ENCODE data around the gene ATP2B2.

The ATP2B2 gene

GRCh38 chr3:10430805-10431204 lies 74.6 kb downstream of the ATP2B2 start:
- no peaks in the 10 kb centered on the region for H3K4me1 ChIP-seq (ENCODE audit: control insufficient read depth, insufficient read depth, low read length)
- H3K4me3 ChIP-seq (ENCODE audit: low read length), result no peak overlapping the region
- no peaks in the 10 kb centered on the region for H3K9me3 ChIP-seq (replicated peaks; ENCODE audit: low read length)
- no peaks in the 10 kb centered on the region for H3K36me3 ChIP-seq (ENCODE audit: insufficient read depth, low read length)
- no peak overlapping the region for H3K9ac ChIP-seq (ENCODE audit: low read depth, low read length)
- H3K4me2 ChIP-seq (ENCODE audit: low read length), result no peak overlapping the region
- peaks cover 54% of the 10 kb centered on the region for H3K27me3 ChIP-seq (ENCODE audit: control insufficient read depth, insufficient read depth, low read length)

- H3K36me3 ChIP-seq (ENCODE audit: insufficient read depth, low read length), result no peaks in the 10 kb centered on the region
- H3K4me2 ChIP-seq (ENCODE audit: low read length), result no peak overlapping the region
- no peak overlapping the region for H3K9ac ChIP-seq (ENCODE audit: low read depth, low read length)
- H3K9me3 ChIP-seq (replicated peaks; ENCODE audit: low read length), result no peaks in the 10 kb centered on the region
- H3K4me3 ChIP-seq (ENCODE audit: low read length), result no peak overlapping the region
- peaks cover 69% of the 10 kb centered on the region for H3K27me3 ChIP-seq (ENCODE audit: control insufficient read depth, insufficient read depth, low read length)
- no peaks in the 10 kb centered on the region for H3K4me1 ChIP-seq (ENCODE audit: control insufficient read depth, insufficient read depth, low read length)
These were observed 76.8 kb downstream of the ATP2B2 start for GRCh38 chr3:10428406-10429091.

- Histone ChIP-seq H3K9me3 (replicated peaks; ENCODE audit: low read length) (no peaks in the 10 kb centered on the region), H3K4me2 (ENCODE audit: low read length) (no peak overlapping the region), H3K36me3 (ENCODE audit: insufficient read depth, low read length) (no peaks in the 10 kb centered on the region), H3K4me1 (ENCODE audit: control insufficient read depth, insufficient read depth, low read length) (no peaks in the 10 kb centered on the region), H3K27me3 (ENCODE audit: control insufficient read depth, insufficient read depth, low read length) (peaks cover 64% of the 10 kb centered on the region), H3K9ac (ENCODE audit: low read depth, low read length) (no peak overlapping the region), H3K4me3 (ENCODE audit: low read length) (no peak overlapping the region)
These were observed 78.8 kb downstream of the ATP2B2 start for GRCh38 chr3:10426346-10427220.

- Histone ChIP-seq H3K4me1 (ENCODE audit: control insufficient read depth, insufficient read depth, low read length) (no peaks in the 10 kb centered on the region), H3K9ac (ENCODE audit: low read depth, low read length) (no peak overlapping the region), H3K9me3 (replicated peaks; ENCODE audit: low read length) (no peaks in the 10 kb centered on the region), H3K4me2 (ENCODE audit: low read length) (no peak overlapping the region), H3K4me3 (ENCODE audit: low read length) (no peak overlapping the region), H3K36me3 (ENCODE audit: insufficient read depth, low read length) (no peaks in the 10 kb centered on the region), H3K27me3 (ENCODE audit: control insufficient read depth, insufficient read depth, low read length) (peaks cover 44% of the 10 kb centered on the region)
These were observed 82.1 kb downstream of the ATP2B2 start for GRCh38 chr3:10423171-10423882.

GRCh38 chr3:10421996-10422395 lies 83.4 kb downstream of the ATP2B2 start:
- Histone ChIP-seq H3K4me1 (ENCODE audit: control insufficient read depth, insufficient read depth, low read length) (no peaks in the 10 kb centered on the region), H3K9ac (ENCODE audit: low read depth, low read length) (no peak overlapping the region), H3K27me3 (ENCODE audit: control insufficient read depth, insufficient read depth, low read length) (peaks cover 44% of the 10 kb centered on the region), H3K4me2 (ENCODE audit: low read length) (no peak overlapping the region), H3K4me3 (ENCODE audit: low read length) (no peak overlapping the region), H3K36me3 (ENCODE audit: insufficient read depth, low read length) (no peaks in the 10 kb centered on the region), H3K9me3 (replicated peaks; ENCODE audit: low read length) (no peaks in the 10 kb centered on the region)

GRCh38 chr3:10420745-10421475 lies 84.5 kb downstream of the ATP2B2 start:
- Histone ChIP-seq H3K4me2 (ENCODE audit: low read length) (no peak overlapping the region), H3K9ac (ENCODE audit: low read depth, low read length) (no peak overlapping the region), H3K9me3 (replicated peaks; ENCODE audit: low read length) (no peaks in the 10 kb centered on the region), H3K4me3 (ENCODE audit: low read length) (no peak overlapping the region), H3K36me3 (ENCODE audit: insufficient read depth, low read length) (no peaks in the 10 kb centered on the region), H3K4me1 (ENCODE audit: control insufficient read depth, insufficient read depth, low read length) (no peaks in the 10 kb centered on the region), H3K27me3 (ENCODE audit: control insufficient read depth, insufficient read depth, low read length) (peaks cover 50% of the 10 kb centered on the region)

- Histone ChIP-seq H3K36me3 (ENCODE audit: insufficient read depth, low read length) (no peaks in the 10 kb centered on the region), H3K9me3 (replicated peaks; ENCODE audit: low read length) (no peaks in the 10 kb centered on the region), H3K4me3 (ENCODE audit: low read length) (no peak overlapping the region), H3K4me2 (ENCODE audit: low read length) (no peak overlapping the region), H3K27me3 (ENCODE audit: control insufficient read depth, insufficient read depth, low read length) (peaks cover 53% of the 10 kb centered on the region), H3K4me1 (ENCODE audit: control insufficient read depth, insufficient read depth, low read length) (no peaks in the 10 kb centered on the region), H3K9ac (ENCODE audit: low read depth, low read length) (no peak overlapping the region)
These were observed 85.7 kb downstream of the ATP2B2 start for GRCh38 chr3:10419637-10420232.

GRCh38 chr3:10417847-10418246 lies 87.5 kb downstream of the ATP2B2 start:
- H3K27me3 ChIP-seq (ENCODE audit: control insufficient read depth, insufficient read depth, low read length), result peaks cover 55% of the 10 kb centered on the region
- H3K9me3 ChIP-seq (replicated peaks; ENCODE audit: low read length), result no peaks in the 10 kb centered on the region
- no peak overlapping the region for H3K4me2 ChIP-seq (ENCODE audit: low read length)
- no peaks in the 10 kb centered on the region for H3K36me3 ChIP-seq (ENCODE audit: insufficient read depth, low read length)
- H3K9ac ChIP-seq (ENCODE audit: low read depth, low read length), result no peak overlapping the region
- no peak overlapping the region for H3K4me3 ChIP-seq (ENCODE audit: low read length)
- no peaks in the 10 kb centered on the region for H3K4me1 ChIP-seq (ENCODE audit: control insufficient read depth, insufficient read depth, low read length)

- Histone ChIP-seq H3K27me3 (ENCODE audit: control insufficient read depth, insufficient read depth, low read length) (peaks cover 60% of the 10 kb centered on the region), H3K4me2 (ENCODE audit: low read length) (no peak overlapping the region), H3K4me3 (ENCODE audit: low read length) (no peak overlapping the region), H3K9me3 (replicated peaks; ENCODE audit: low read length) (no peaks in the 10 kb centered on the region), H3K9ac (ENCODE audit: low read depth, low read length) (no peak overlapping the region), H3K36me3 (ENCODE audit: insufficient read depth, low read length) (no peaks in the 10 kb centered on the region), H3K4me1 (ENCODE audit: control insufficient read depth, insufficient read depth, low read length) (no peaks in the 10 kb centered on the region)
These were observed 88.6 kb downstream of the ATP2B2 start for GRCh38 chr3:10416730-10417300.

- Histone ChIP-seq H3K27me3 (ENCODE audit: control insufficient read depth, insufficient read depth, low read length) (peaks cover 53% of the 10 kb centered on the region), H3K4me3 (ENCODE audit: low read length) (no peak overlapping the region)
These were observed 92.3 kb downstream of the ATP2B2 start for GRCh38 chr3:10413041-10413440.

More at GRCh38 chr3:10413041-10413440, 92.3 kb downstream of the ATP2B2 start:
- Histone ChIP-seq H3K9ac (ENCODE audit: low read depth, low read length) (no peak overlapping the region), H3K9me3 (replicated peaks; ENCODE audit: low read length) (no peaks in the 10 kb centered on the region), H3K36me3 (ENCODE audit: insufficient read depth, low read length) (no peaks in the 10 kb centered on the region), H3K4me2 (ENCODE audit: low read length) (no peak overlapping the region), H3K4me1 (ENCODE audit: control insufficient read depth, insufficient read depth, low read length) (no peaks in the 10 kb centered on the region)
